ENCODE measurements around the gene TIFAB.

- no peak for TF ChIP-seq CTCF (conservative IDR thresholded peaks at IDR 0.05; ENCODE audit: low read depth in 2 of 2)
- no peak for TF ChIP-seq EZH2 (IDR thresholded peaks at IDR 0.05; ENCODE audit: low read depth, unreplicated experiment)
- TF ChIP-seq CREB1 (CRISPR knock-in tag; IDR thresholded peaks at IDR 0.05; ENCODE audit: low read depth), result no peak
- TF ChIP-seq REST (IDR thresholded peaks at IDR 0.05; ENCODE audit: unreplicated experiment), result no peak
Observed at GRCh38 chr5:135458921-135459331, 6.8 kb upstream of the TIFAB start.

Data from GM23338 (cell line).